Panc1 (cell line): ENCODE data around the gene SSTR5.

Experiments used
- POLR2AphosphoS5 ChIP-seq: IDR thresholded peaks from 2 replicates; pipeline ENCODE4 v1.6.1; 2012; ENCODE audit warnings: mild to moderate bottlenecking, low read depth, low read length, moderate library complexity
- TF ChIP-seq, protein P1 (sequence below): fragments of 450-650 bp; IDR thresholded peaks from 2 replicates; pipeline ENCODE4 v1.5.1; 2017; ENCODE audit warnings: mild to moderate bottlenecking

DNA sequence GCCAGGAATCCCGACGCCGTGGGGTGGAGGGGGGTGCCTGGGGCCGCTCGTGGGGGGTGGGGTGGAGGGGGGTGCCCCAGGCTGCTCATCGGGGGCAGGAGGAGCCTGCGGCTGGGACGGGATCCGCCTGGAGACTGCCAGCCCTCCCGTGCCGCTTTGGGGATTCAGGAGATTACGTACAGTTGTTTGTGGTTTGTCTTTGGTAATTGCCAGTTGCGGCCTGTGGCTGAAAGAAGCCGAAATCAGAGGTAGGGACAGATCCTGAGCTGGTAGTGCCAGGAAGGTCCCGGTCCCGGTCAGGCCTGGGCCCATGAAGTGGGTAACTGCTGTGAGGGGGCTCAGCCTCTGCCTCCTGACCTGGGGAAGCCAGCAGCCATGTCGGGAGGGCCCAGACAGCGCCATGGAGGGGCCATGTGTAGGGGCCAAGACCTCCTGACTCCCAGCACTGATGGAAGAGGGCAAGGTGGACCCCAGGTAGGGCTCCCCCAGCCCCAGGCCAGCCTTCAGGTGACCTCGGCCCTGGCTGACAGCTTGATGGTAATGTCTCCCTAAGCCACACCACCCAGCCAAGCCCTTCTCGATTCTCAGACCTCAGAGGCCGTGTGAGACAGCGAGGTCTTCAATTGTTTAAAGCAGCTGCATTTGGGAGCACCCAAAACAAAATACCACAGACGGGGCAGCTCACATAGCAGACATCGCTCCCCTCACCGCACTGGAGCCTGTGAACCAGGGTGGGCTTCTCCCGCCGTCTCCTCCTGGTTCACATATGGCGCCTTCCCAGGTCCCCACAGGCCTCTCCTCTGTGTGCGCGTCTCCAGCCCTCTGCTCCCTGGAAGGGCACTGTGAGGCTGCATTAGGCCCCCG lies 34.9 kb upstream of the SSTR5 start:
- TF ChIP-seq, protein P1, sequence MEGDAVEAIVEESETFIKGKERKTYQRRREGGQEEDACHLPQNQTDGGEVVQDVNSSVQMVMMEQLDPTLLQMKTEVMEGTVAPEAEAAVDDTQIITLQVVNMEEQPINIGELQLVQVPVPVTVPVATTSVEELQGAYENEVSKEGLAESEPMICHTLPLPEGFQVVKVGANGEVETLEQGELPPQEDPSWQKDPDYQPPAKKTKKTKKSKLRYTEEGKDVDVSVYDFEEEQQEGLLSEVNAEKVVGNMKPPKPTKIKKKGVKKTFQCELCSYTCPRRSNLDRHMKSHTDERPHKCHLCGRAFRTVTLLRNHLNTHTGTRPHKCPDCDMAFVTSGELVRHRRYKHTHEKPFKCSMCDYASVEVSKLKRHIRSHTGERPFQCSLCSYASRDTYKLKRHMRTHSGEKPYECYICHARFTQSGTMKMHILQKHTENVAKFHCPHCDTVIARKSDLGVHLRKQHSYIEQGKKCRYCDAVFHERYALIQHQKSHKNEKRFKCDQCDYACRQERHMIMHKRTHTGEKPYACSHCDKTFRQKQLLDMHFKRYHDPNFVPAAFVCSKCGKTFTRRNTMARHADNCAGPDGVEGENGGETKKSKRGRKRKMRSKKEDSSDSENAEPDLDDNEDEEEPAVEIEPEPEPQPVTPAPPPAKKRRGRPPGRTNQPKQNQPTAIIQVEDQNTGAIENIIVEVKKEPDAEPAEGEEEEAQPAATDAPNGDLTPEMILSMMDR: no peak
- TF ChIP-seq POLR2AphosphoS5: no peak
